Hematopoietic multipotent progenitor cell treated with erythropoietin and hydrocortisone succinate and interleukin-3 and kit ligand, for 4 days (in vitro differentiated cells): Measurements from ENCODE around the gene NUP214.
"Not testable (repeated sequence)": the region's sequence is repeated elsewhere in the genome, so short reads cannot be mapped to it uniquely, and the experiment has no call there.

Source experiments
- DNase-seq: peaks from one replicate; pipeline ENCODE4 v3.0.0-alpha.2; 2015

NUP214 gene

GRCh38 chr9:131203431-131204218 is 78.2 kb downstream of the NUP214 start:
- peak; percentile 44 for DNase-seq

- no peak for DNase-seq
Observed at GRCh38 chr9:131204285-131204684, 78.9 kb downstream of the NUP214 start.

- no peak for DNase-seq
Observed at GRCh38 chr9:131206495-131206894, 81.1 kb downstream of the NUP214 start.

- DNase-seq, result not testable (repeated sequence)
Observed at GRCh38 chr9:131211920-131212319, 86.5 kb downstream of the NUP214 start.

- DNase-seq, result no peak
Observed at GRCh38 chr9:131214286-131214856, 89.0 kb downstream of the NUP214 start.

GRCh38 chr9:131214876-131215275 is 89.5 kb downstream of the NUP214 start:
- DNase-seq, result peak; percentile 67

GRCh38 chr9:131216806-131217205 is 91.4 kb downstream of the NUP214 start:
- DNase-seq, result no peak

GRCh38 chr9:131217331-131218031 is 92.1 kb downstream of the NUP214 start:
- no peak for DNase-seq

- no peak for DNase-seq
Observed at GRCh38 chr9:131218370-131218769, 93.0 kb downstream of the NUP214 start.

GRCh38 chr9:131220485-131220884 is 95.1 kb downstream of the NUP214 start:
- no peak for DNase-seq

- DNase-seq, result no peak
Observed at GRCh38 chr9:131222460-131222859, 97.1 kb downstream of the NUP214 start.

- DNase-seq, result no peak
Observed at GRCh38 chr9:131226226-131226625, 100.8 kb downstream of the NUP214 start.

- no peak for DNase-seq
Observed at GRCh38 chr9:131227112-131227958, 101.9 kb downstream of the NUP214 start.

- DNase-seq, result no peak
Observed at GRCh38 chr9:131227959-131228460, 102.6 kb downstream of the NUP214 start.

- DNase-seq, result peak; percentile 36
Observed at GRCh38 chr9:131228988-131229387, 103.6 kb downstream of the NUP214 start.

- DNase-seq, result no peak
Observed at GRCh38 chr9:131233556-131233955, 108.2 kb downstream of the NUP214 start.

GRCh38 chr9:131233995-131234394 is 108.6 kb downstream of the NUP214 start:
- peak; percentile 59 for DNase-seq

- DNase-seq, result no peak
Observed at GRCh38 chr9:131234799-131235479, 109.6 kb downstream of the NUP214 start.

GRCh38 chr9:131235480-131235851 is 110.1 kb downstream of the NUP214 start:
- DNase-seq, result no peak

GRCh38 chr9:131236161-131236560 is 110.8 kb downstream of the NUP214 start:
- DNase-seq, result no peak

GRCh38 chr9:131236761-131237160 is 111.4 kb downstream of the NUP214 start:
- no peak for DNase-seq

GRCh38 chr9:131237291-131237690 is 111.9 kb downstream of the NUP214 start:
- peak; percentile 27 for DNase-seq
